DND-41 (cell line): ENCODE results near the gene SC5D.

Experiments
- ATAC-seq: fragments of 200-7000 bp; cut with Tn5 transposase; 3 replicates; pipeline ENCODE4 v1.9.1; 2021; ENCODE audit warnings: low read depth; ENCODE audit not compliant: insufficient read depth
- DNase-seq: peaks from one replicate; pipeline ENCODE4 v3.0.0-alpha.2; 2020
- H2AFZ ChIP-seq: 2 replicates; pipeline ENCODE4 v1.6.0; 2012; ENCODE audit warnings: low read depth, low read length
- H3K27ac ChIP-seq: 2 replicates; pipeline ENCODE4 v1.5.1; 2012; ENCODE audit warnings: low read length, inconsistent platforms
- H3K27me3 ChIP-seq: fragments of 200-600 bp; sonication (generic); 2 replicates; pipeline ENCODE4 v1.6.0; 2012; ENCODE audit warnings: low read length, mild to moderate bottlenecking, inconsistent platforms; ENCODE audit not compliant: insufficient read depth, poor library complexity
- H3K36me3 ChIP-seq: 2 replicates; pipeline ENCODE4 v1.5.1; 2012; ENCODE audit warnings: low read length, inconsistent platforms; ENCODE audit not compliant: insufficient read depth
- H3K4me1 ChIP-seq: 2 replicates; pipeline ENCODE4 v1.5.1; 2012; ENCODE audit warnings: mild to moderate bottlenecking, low read length; ENCODE audit not compliant: insufficient read depth
- H3K4me2 ChIP-seq: 2 replicates; pipeline ENCODE4 v1.6.0; 2012; ENCODE audit warnings: mild to moderate bottlenecking, moderate library complexity, low read length, inconsistent platforms; ENCODE audit not compliant: insufficient read depth
- H3K4me3 ChIP-seq, 2 experiments: fragments of 200-600 bp in 1 of 2; shearing (Covaris generic) in 1 of 2; 2 replicates each; pipeline ENCODE4 v1.5.1; 2012 to 2016; ENCODE audit warnings: inconsistent platforms in 2 of 2, low read length in 2 of 2, mild to moderate bottlenecking in 2 of 2, low read depth in 1 of 2, moderate library complexity in 1 of 2
- H3K79me2 ChIP-seq: 2 replicates; pipeline ENCODE4 v1.6.0; 2012; ENCODE audit warnings: low read length, inconsistent platforms; ENCODE audit not compliant: insufficient read depth
- H3K9ac ChIP-seq: 2 replicates; pipeline ENCODE4 v1.6.0; 2012; ENCODE audit warnings: low read depth, mild to moderate bottlenecking, inconsistent platforms, low read length, moderate library complexity
- H3K9me3 ChIP-seq: 2 replicates; pipeline ENCODE4 v1.5.1; 2012; ENCODE audit warnings: low read length, moderate library complexity, mild to moderate bottlenecking, inconsistent platforms; ENCODE audit not compliant: insufficient read depth, severe bottlenecking
- H4K20me1 ChIP-seq: 2 replicates; pipeline ENCODE4 v1.6.0; 2012; ENCODE audit warnings: low read length; ENCODE audit not compliant: insufficient read depth
- CTCF ChIP-seq: IDR thresholded peaks from 2 replicates; pipeline ENCODE4 v1.5.1; 2012; ENCODE audit warnings: borderline replicate concordance, low read length, moderate library complexity, mild to moderate bottlenecking; ENCODE audit not compliant: poor library complexity, severe bottlenecking; ENCODE audit errors: extremely low read depth
- EZH2 ChIP-seq: IDR thresholded peaks from 3 replicates; pipeline ENCODE4 v1.6.1; 2012; ENCODE audit warnings: borderline replicate concordance, low read depth, mild to moderate bottlenecking, moderate library complexity, low read length, inconsistent platforms; ENCODE audit not compliant: severe bottlenecking

SC5D gene

GRCh38 chr11:121274332-121274991 is 18.1 kb upstream of the SC5D start:
- DNase-seq (no peak), ATAC-seq (no peak)
- Histone ChIP-seq H3K36me3 (no peaks in the 10 kb centered on the region), H3K4me2 (no peak overlapping the region), H3K4me1 (no peaks in the 10 kb centered on the region), H3K27me3 (peaks cover 22% of the 10 kb centered on the region), H3K9me3 (no peaks in the 10 kb centered on the region), H2AFZ (no peak overlapping the region), H4K20me1 (no peaks in the 10 kb centered on the region), H3K27ac (no peak overlapping the region), H3K4me3 (no peak overlapping the region), H3K79me2 (no peaks in the 10 kb centered on the region), H3K9ac (no peak overlapping the region)
- TF ChIP-seq CTCF (no peak), EZH2 (no peak)

GRCh38 chr11:121281698-121282097 is 10.9 kb upstream of the SC5D start:
- Histone ChIP-seq H3K27ac (no peak overlapping the region), H3K4me3 (no peak overlapping the region), H3K4me2 (no peak overlapping the region), H3K9ac (no peak overlapping the region), H3K9me3 (no peaks in the 10 kb centered on the region), H4K20me1 (no peaks in the 10 kb centered on the region), H3K4me1 (no peaks in the 10 kb centered on the region), H2AFZ (no peak overlapping the region), H3K27me3 (peaks cover 4% of the 10 kb centered on the region), H3K36me3 (no peaks in the 10 kb centered on the region), H3K79me2 (no peaks in the 10 kb centered on the region)
- no peak for TF ChIP-seq CTCF
- TF ChIP-seq EZH2, result no peak
- DNase-seq, result no peak
- ATAC-seq, result no peak

GRCh38 chr11:121282386-121282785 is 10.2 kb upstream of the SC5D start:
- H4K20me1 ChIP-seq, result no peaks in the 10 kb centered on the region

More at GRCh38 chr11:121282386-121282785, 10.2 kb upstream of the SC5D start:
- H2AFZ ChIP-seq, result no peak overlapping the region
- no peaks in the 10 kb centered on the region for H3K79me2 ChIP-seq
- no peak for TF ChIP-seq EZH2
- no peak for TF ChIP-seq CTCF
- H3K4me2 ChIP-seq, result no peak overlapping the region
- H3K36me3 ChIP-seq, result no peaks in the 10 kb centered on the region
- H3K9ac ChIP-seq, result no peak overlapping the region
- H3K9me3 ChIP-seq, result no peaks in the 10 kb centered on the region
- ATAC-seq (no peak), DNase-seq (no peak)
- H3K27ac ChIP-seq, result no peak overlapping the region
- no peaks in the 10 kb centered on the region for H3K4me1 ChIP-seq
- H3K4me3 ChIP-seq, result no peak overlapping the region
- H3K27me3 ChIP-seq, result peaks cover 4% of the 10 kb centered on the region
